Right lobe of liver (tissue), 4 donors: Measurements from ENCODE around the gene PPFIA3.

Experiments
- POLR2A ChIP-seq: fragments of 450-650 bp; IDR thresholded peaks from one replicate; pipeline ENCODE4 v1.6.1; 2017; ENCODE audit warnings: antibody characterized with exemption, mild to moderate bottlenecking
- TF ChIP-seq, protein P1 (sequence below), 4 donors: fragments of 200-600 bp in 3 of 4; fragments of 450-650 bp in 1 of 4; IDR thresholded peaks; one replicate each; pipeline versions ENCODE4 v1.5.1 to v1.8.0; 2016 to 2022; ENCODE audit warnings: antibody characterized with exemption in 4 of 4, mild to moderate bottlenecking in 2 of 4
- donor health status: DM: no; HTN: no; CAD: no.
- donor health status: DM: no; HTN: no; CAD: no.
- donor health status: DM: no; HTN: yes; CAD: no.

- TF ChIP-seq, protein P1, sequence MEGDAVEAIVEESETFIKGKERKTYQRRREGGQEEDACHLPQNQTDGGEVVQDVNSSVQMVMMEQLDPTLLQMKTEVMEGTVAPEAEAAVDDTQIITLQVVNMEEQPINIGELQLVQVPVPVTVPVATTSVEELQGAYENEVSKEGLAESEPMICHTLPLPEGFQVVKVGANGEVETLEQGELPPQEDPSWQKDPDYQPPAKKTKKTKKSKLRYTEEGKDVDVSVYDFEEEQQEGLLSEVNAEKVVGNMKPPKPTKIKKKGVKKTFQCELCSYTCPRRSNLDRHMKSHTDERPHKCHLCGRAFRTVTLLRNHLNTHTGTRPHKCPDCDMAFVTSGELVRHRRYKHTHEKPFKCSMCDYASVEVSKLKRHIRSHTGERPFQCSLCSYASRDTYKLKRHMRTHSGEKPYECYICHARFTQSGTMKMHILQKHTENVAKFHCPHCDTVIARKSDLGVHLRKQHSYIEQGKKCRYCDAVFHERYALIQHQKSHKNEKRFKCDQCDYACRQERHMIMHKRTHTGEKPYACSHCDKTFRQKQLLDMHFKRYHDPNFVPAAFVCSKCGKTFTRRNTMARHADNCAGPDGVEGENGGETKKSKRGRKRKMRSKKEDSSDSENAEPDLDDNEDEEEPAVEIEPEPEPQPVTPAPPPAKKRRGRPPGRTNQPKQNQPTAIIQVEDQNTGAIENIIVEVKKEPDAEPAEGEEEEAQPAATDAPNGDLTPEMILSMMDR (IDR thresholded peaks at IDR 0.05): peak; percentile 64 to 79 (median 78)
- TF ChIP-seq POLR2A: no peak
Measured at GRCh38 chr19:49106648-49107135, 12.7 kb upstream of the PPFIA3 start.
